ENCODE measurements around the gene KLHL20.

KLHL20 gene

GRCh38 chr1:173832748-173833147 is 118.0 kb downstream of the KLHL20 start:
- DNase-seq (ENCODE audit: low read depth, low spot score) = no peak
